ENCODE results near the gene KCNQ1OT1.

Gene KCNQ1OT1

DNA sequence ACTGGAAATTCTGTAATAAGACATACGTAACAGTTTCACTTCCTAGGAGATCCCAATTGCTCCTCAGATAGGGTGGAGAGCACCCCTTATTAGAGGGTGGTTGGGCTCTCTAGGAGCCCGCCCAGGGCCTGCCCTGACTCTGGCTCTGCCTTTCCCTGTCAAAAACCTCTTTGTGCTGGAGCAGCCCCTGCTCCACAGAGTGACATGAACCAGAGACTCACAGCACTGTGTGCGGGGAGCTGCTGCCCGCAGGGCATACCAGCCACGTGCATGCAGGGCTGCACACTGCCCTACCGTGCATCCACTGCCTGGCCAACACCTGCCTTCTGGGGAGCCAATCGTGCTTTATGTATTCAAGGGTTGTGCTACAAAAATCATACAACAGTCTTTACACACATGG lies 24.3 kb downstream of the KCNQ1OT1 start:
- no peaks in the 10 kb centered on the region for H4K20me1 ChIP-seq (ENCODE audit: insufficient read depth, low read length)
- TF ChIP-seq, protein P1, sequence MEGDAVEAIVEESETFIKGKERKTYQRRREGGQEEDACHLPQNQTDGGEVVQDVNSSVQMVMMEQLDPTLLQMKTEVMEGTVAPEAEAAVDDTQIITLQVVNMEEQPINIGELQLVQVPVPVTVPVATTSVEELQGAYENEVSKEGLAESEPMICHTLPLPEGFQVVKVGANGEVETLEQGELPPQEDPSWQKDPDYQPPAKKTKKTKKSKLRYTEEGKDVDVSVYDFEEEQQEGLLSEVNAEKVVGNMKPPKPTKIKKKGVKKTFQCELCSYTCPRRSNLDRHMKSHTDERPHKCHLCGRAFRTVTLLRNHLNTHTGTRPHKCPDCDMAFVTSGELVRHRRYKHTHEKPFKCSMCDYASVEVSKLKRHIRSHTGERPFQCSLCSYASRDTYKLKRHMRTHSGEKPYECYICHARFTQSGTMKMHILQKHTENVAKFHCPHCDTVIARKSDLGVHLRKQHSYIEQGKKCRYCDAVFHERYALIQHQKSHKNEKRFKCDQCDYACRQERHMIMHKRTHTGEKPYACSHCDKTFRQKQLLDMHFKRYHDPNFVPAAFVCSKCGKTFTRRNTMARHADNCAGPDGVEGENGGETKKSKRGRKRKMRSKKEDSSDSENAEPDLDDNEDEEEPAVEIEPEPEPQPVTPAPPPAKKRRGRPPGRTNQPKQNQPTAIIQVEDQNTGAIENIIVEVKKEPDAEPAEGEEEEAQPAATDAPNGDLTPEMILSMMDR (IDR thresholded peaks at IDR 0.05; ENCODE audit: low read length) = no peak
- TF ChIP-seq EZH2 (IDR thresholded peaks at IDR 0.05; ENCODE audit: borderline replicate concordance, low read length) = no peak
- H3K27me3 ChIP-seq (ENCODE audit: insufficient read depth, low read length) = no peaks in the 10 kb centered on the region
- no peaks in the 10 kb centered on the region for H3K36me3 ChIP-seq (ENCODE audit: insufficient read depth, low read length)
- no peak overlapping the region for H3K27ac ChIP-seq (ENCODE audit: low read depth, low read length, poor library complexity, severe bottlenecking)
- H3K4me1 ChIP-seq (ENCODE audit: insufficient read depth, low read length, severe bottlenecking) = peaks cover 11% of the 10 kb centered on the region
- H3F3A ChIP-seq (ENCODE audit: insufficient read depth, low read length) = no peaks in the 10 kb centered on the region
- no peak overlapping the region for H3K4me2 ChIP-seq (ENCODE audit: low read length)
- H3K79me2 ChIP-seq (ENCODE audit: insufficient read depth, low read length) = no peaks in the 10 kb centered on the region
- H3K9ac ChIP-seq (ENCODE audit: low read length) = no peak overlapping the region
- H3K4me3 ChIP-seq (ENCODE audit: low read depth, low read length, poor library complexity, severe bottlenecking) = no peak overlapping the region
- no peaks in the 10 kb centered on the region for H3K9me3 ChIP-seq (ENCODE audit: low read length)
- no peak overlapping the region for H2AFZ ChIP-seq (ENCODE audit: low read length)
- H3K9me2 ChIP-seq (ENCODE audit: low read depth, low read length) = no peaks in the 10 kb centered on the region

DNA sequence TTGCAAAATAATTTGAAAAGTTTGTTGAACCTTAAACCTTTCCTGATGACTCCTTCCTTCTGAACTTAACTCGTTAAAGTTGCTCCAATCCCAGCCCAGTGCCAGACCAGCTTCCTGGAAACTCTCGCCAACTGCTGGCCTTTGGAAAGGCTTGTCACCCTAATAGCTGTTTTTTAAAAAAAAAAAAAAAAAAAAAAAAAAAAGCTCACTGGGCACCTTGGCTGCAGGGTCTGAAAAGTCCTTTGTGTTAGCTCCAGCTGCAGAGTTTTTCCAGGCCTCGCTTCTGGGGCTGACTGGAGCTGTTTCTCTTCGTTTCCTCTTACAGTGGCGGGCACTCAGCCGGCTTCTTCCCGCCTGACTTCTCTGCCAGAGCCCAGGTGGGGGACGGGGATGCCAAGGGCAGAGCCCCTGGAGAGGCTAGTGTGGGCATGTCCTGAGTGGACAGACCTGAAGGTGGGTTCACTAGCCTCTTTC lies 25.1 kb downstream of the KCNQ1OT1 start:
- H3K27ac ChIP-seq (ENCODE audit: low read depth, low read length, poor library complexity, severe bottlenecking) = no peak overlapping the region

DNA sequence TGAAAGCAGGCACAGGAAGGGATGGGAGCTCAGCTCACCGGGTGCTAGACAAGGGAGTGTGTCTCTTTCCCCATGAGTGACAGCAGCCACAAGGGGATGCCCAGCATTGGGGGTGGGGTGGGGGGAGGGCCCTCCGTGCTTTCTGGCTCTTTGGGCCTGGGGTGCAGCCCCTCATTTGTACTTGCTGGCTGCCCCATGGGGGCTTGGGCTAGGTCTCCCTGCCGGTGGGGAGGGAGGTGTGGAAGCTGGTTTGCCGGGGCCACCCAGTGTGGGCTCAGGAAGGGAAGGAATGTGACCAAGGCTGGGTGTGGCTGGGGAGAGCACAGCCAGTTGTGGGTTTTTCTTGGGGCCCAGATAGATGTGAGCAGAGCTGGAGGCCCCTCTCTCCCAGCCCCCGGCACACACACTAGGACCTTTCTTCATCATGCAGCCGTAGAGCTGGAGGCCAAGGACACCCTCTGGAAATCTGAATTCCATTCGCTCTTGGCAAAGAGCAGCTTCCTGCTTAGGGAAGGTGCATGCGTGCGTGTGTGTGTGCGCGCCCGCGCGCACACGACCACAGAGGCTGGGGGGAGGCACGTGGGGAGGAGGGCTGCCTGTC lies 25.8 kb downstream of the KCNQ1OT1 start:
- H3K36me3 ChIP-seq (ENCODE audit: insufficient read depth, low read length) = no peaks in the 10 kb centered on the region
- no peaks in the 10 kb centered on the region for H4K20me1 ChIP-seq (ENCODE audit: insufficient read depth, low read length)
- H2AFZ ChIP-seq (ENCODE audit: low read length) = no peak overlapping the region

More for the DNA sequence above, 25.1 kb downstream of the KCNQ1OT1 start:
- Histone ChIP-seq H3K4me1 (ENCODE audit: insufficient read depth, low read length, severe bottlenecking) (peaks cover 11% of the 10 kb centered on the region), H3K9me2 (ENCODE audit: low read depth, low read length) (no peaks in the 10 kb centered on the region), H3K79me2 (ENCODE audit: insufficient read depth, low read length) (no peaks in the 10 kb centered on the region), H3K27me3 (ENCODE audit: insufficient read depth, low read length) (no peaks in the 10 kb centered on the region), H3K4me2 (ENCODE audit: low read length) (no peak overlapping the region), H4K20me1 (ENCODE audit: insufficient read depth, low read length) (no peaks in the 10 kb centered on the region), H3K4me3 (ENCODE audit: low read depth, low read length, poor library complexity, severe bottlenecking) (no peak overlapping the region), H3F3A (ENCODE audit: insufficient read depth, low read length) (no peaks in the 10 kb centered on the region), H3K9me3 (ENCODE audit: low read length) (no peaks in the 10 kb centered on the region), H3K9ac (ENCODE audit: low read length) (no peak overlapping the region), H2AFZ (ENCODE audit: low read length) (no peak overlapping the region), H3K36me3 (ENCODE audit: insufficient read depth, low read length) (no peaks in the 10 kb centered on the region)
- TF ChIP-seq, protein P1 (IDR thresholded peaks at IDR 0.05; ENCODE audit: low read length) = no peak
- no peak for TF ChIP-seq EZH2 (IDR thresholded peaks at IDR 0.05; ENCODE audit: borderline replicate concordance, low read length)

More for the DNA sequence above, 25.8 kb downstream of the KCNQ1OT1 start:
- H3K9ac ChIP-seq (ENCODE audit: low read length) = no peak overlapping the region
- H3K4me1 ChIP-seq (ENCODE audit: insufficient read depth, low read length, severe bottlenecking) = peaks cover 11% of the 10 kb centered on the region
- no peak for TF ChIP-seq EZH2 (IDR thresholded peaks at IDR 0.05; ENCODE audit: borderline replicate concordance, low read length)
- TF ChIP-seq, protein P1 (IDR thresholded peaks at IDR 0.05; ENCODE audit: low read length) = no peak
- no peak overlapping the region for H3K27ac ChIP-seq (ENCODE audit: low read depth, low read length, poor library complexity, severe bottlenecking)
- no peaks in the 10 kb centered on the region for H3K9me3 ChIP-seq (ENCODE audit: low read length)
- no peak overlapping the region for H3K4me3 ChIP-seq (ENCODE audit: low read depth, low read length, poor library complexity, severe bottlenecking)
- no peaks in the 10 kb centered on the region for H3K79me2 ChIP-seq (ENCODE audit: insufficient read depth, low read length)
- no peaks in the 10 kb centered on the region for H3K9me2 ChIP-seq (ENCODE audit: low read depth, low read length)
- H3K27me3 ChIP-seq (ENCODE audit: insufficient read depth, low read length) = no peaks in the 10 kb centered on the region
- H3F3A ChIP-seq (ENCODE audit: insufficient read depth, low read length) = no peaks in the 10 kb centered on the region
- H3K4me2 ChIP-seq (ENCODE audit: low read length) = no peak overlapping the region

Measured in OCI-LY1 (cell line).